Forelimb muscle (tissue), 1 donor: ENCODE results near the gene SYNE1. TPM values are rescaled to one million over a fixed set of nuclear protein-coding genes. Genes with fewer than 3 reads are reported as not detected.
"Not testable (repeated sequence)": the region's sequence is repeated elsewhere in the genome, so short reads cannot be mapped to it uniquely, and the experiment has no call there.

Source experiments
- DNase-seq: peaks from one replicate; pipeline ENCODE4 v3.0.0-alpha.2; 2013; ENCODE audit warnings: low read depth
- polyA plus RNA-seq: library from polyadenylated mRNA; unstranded; fragments of 120-200 nt; gene quantifications from one replicate; pipeline ENCODE4 v1.2.1, GENCODE V29; 2013; ENCODE audit not compliant: insufficient read length

The SYNE1 gene
- polyA plus RNA-seq, 1 donor: 97.1 TPM

GRCh38 chr6:152099446-152100182 lies 537.5 kb downstream of the SYNE1 start:
- DNase-seq: no peak

- no peak for DNase-seq
These were observed 538.5 kb downstream of the SYNE1 start for GRCh38 chr6:152098683-152099082.

GRCh38 chr6:152096863-152097496 lies 540.2 kb downstream of the SYNE1 start:
- no peak for DNase-seq

- DNase-seq: no peak
These were observed 542.1 kb downstream of the SYNE1 start for GRCh38 chr6:152094992-152095592.

GRCh38 chr6:152094276-152094675 lies 542.9 kb downstream of the SYNE1 start:
- DNase-seq: no peak

- DNase-seq: no peak
These were observed 543.5 kb downstream of the SYNE1 start for GRCh38 chr6:152093711-152094110.

- no peak for DNase-seq
These were observed 545.3 kb downstream of the SYNE1 start for GRCh38 chr6:152091851-152092341.

- DNase-seq: no peak
These were observed 546.0 kb downstream of the SYNE1 start for GRCh38 chr6:152091201-152091600.

GRCh38 chr6:152089992-152090391 lies 547.2 kb downstream of the SYNE1 start:
- no peak for DNase-seq

GRCh38 chr6:152087701-152088100 lies 549.5 kb downstream of the SYNE1 start:
- DNase-seq: no peak

- DNase-seq: no peak
These were observed 550.1 kb downstream of the SYNE1 start for GRCh38 chr6:152087096-152087495.

GRCh38 chr6:152086223-152086873 lies 550.8 kb downstream of the SYNE1 start:
- DNase-seq: no peak

GRCh38 chr6:152085451-152085921 lies 551.7 kb downstream of the SYNE1 start:
- DNase-seq: no peak

GRCh38 chr6:152078804-152079203 lies 558.4 kb downstream of the SYNE1 start:
- DNase-seq: no peak

- DNase-seq: no peak
These were observed 559.2 kb downstream of the SYNE1 start for GRCh38 chr6:152078001-152078400.

- not testable (repeated sequence) for DNase-seq
These were observed 560.9 kb downstream of the SYNE1 start for GRCh38 chr6:152076242-152076641.

- no peak for DNase-seq
These were observed 565.3 kb downstream of the SYNE1 start for GRCh38 chr6:152071843-152072242.

Other genes with a start within 250 kb of the SYNE1 start
- gene MYCT1, start 60.5 kb upstream of the SYNE1 start, polyA plus RNA-seq: 18.0 TPM
- gene VIP, start 113.4 kb upstream of the SYNE1 start, polyA plus RNA-seq: 2.3 TPM